HepG2 (cell line): ENCODE data around the gene KCTD1. TPM values are rescaled to one million over a fixed set of nuclear protein-coding genes. Genes with fewer than 3 reads are reported as not detected.

Source experiments
- ATAC-seq: fragments of 200-7000 bp; cut with Tn5 transposase; 3 replicates; pipeline ENCODE4 v1.9.1; 2020; ENCODE audit warnings: mild to moderate bottlenecking, moderate library complexity
- BruUV-seq: library from RNA; stranded (reverse); fragments of 400-500 nt; replicated peaks from 2 replicates; lab custom pipeline; 2021; lab: Mats Ljungman, UMichigan
- CTCF ChIA-PET: fragments of 300-600 bp; formaldehyde crosslinking; extraction: SDS; loops from one replicate; lab custom pipeline; 2021; ENCODE audit warnings: low total read pairs, inconsistent platforms, low intra/inter-chr PET ratio; lab: Yijun Ruan, JAX
- POLR2A ChIA-PET: fragments of 350-600 bp; sonication (Branson Sonifier 250); formaldehyde crosslinking; loops from one replicate; lab custom pipeline; 2020; ENCODE audit warnings: antibody characterized with exemption, inconsistent platforms; lab: Yijun Ruan, JAX
- DNase-seq: peaks from one replicate; pipeline ENCODE4 v3.0.0-alpha.2; 2015; ENCODE audit warnings: low spot score
- FAIRE-seq: peaks from 3 replicates; lab custom pipeline; 2011; peaks lifted over from hg19 to GRCh38; lab: Jason Lieb, UNC
- H2AFZ ChIP-seq: one replicate; pipeline ENCODE4 v1.6.1; 2011; ENCODE audit warnings: low read length, inconsistent platforms
- H3K27ac ChIP-seq: fragments of 300-600 bp; 3 replicates; pipeline ENCODE4 v1.8.0; 2011; ENCODE audit warnings: mixed run types, mild to moderate bottlenecking, mixed read lengths, low read length, inconsistent platforms; ENCODE audit not compliant: insufficient read depth; ENCODE audit errors: extremely low read length
- H3K27me3 ChIP-seq, 2 experiments: fragments of 200-600 bp in 1 of 2; 2 replicates in 1 of 2; 3 replicates in 1 of 2; pipeline versions ENCODE4 v1.6.0 to v1.8.0; 2011; ENCODE audit warnings: low read length in 2 of 2, mild to moderate bottlenecking in 2 of 2, moderate library complexity in 2 of 2, inconsistent platforms in 1 of 2; ENCODE audit not compliant: insufficient read depth in 2 of 2, control insufficient read depth in 1 of 2
- H3K36me3 ChIP-seq, 2 experiments: fragments of 200-600 bp in 1 of 2; replicated peaks in 1 of 2; 2 replicates in 1 of 2; 3 replicates in 1 of 2; pipeline versions ENCODE4 v1.5.1 to v1.8.0; 2011; ENCODE audit warnings: low read length in 2 of 2, inconsistent platforms in 1 of 2; ENCODE audit not compliant: insufficient read depth in 2 of 2, control insufficient read depth in 1 of 2
- H3K4me1 ChIP-seq: 2 replicates; pipeline ENCODE4 v1.5.1; 2012; ENCODE audit warnings: low read length, inconsistent platforms; ENCODE audit not compliant: insufficient read depth
- H3K4me2 ChIP-seq: 2 replicates; pipeline ENCODE4 v1.6.0; 2011; ENCODE audit warnings: low read depth, low read length, inconsistent platforms
- H3K4me3 ChIP-seq, 3 experiments: fragments of 200-600 bp in 1 of 3; sonication (generic), shearing (Covaris generic) in 1 of 3; replicated peaks in 1 of 3; 2 replicates each; pipeline ENCODE4 v1.5.1; 2011 to 2016; ENCODE audit warnings: low read length in 3 of 3, inconsistent platforms in 2 of 3, low read depth in 2 of 3, mild to moderate bottlenecking in 2 of 3, control low read depth in 1 of 3, mixed read lengths in 1 of 3; ENCODE audit not compliant: insufficient read depth in 1 of 3
- H3K79me2 ChIP-seq: one replicate; pipeline ENCODE4 v1.6.1; 2011; ENCODE audit warnings: low read length, inconsistent platforms; ENCODE audit not compliant: insufficient read depth
- H3K9ac ChIP-seq: 2 replicates; pipeline ENCODE4 v1.6.0; 2011; ENCODE audit warnings: mild to moderate bottlenecking, low read depth, low read length, inconsistent platforms; ENCODE audit not compliant: insufficient read depth
- H3K9me3 ChIP-seq: 2 replicates; pipeline ENCODE4 v1.5.1; 2012; ENCODE audit warnings: mild to moderate bottlenecking, low read length
- H4K20me1 ChIP-seq: 2 replicates; pipeline ENCODE4 v1.6.0; 2011; ENCODE audit warnings: inconsistent platforms, mild to moderate bottlenecking, low read length, moderate library complexity; ENCODE audit not compliant: insufficient read depth
- CBX1 ChIP-seq: IDR thresholded peaks from one replicate; pipeline ENCODE4 v1.6.1; 2016; ENCODE audit warnings: antibody characterized with exemption, low read depth
- FLYWCH1 ChIP-seq: sonication (generic); formaldehyde crosslinking; IDR thresholded peaks from 2 replicates; pipeline ENCODE4 v1.8.1; 2023; ENCODE audit warnings: mild to moderate bottlenecking, missing genetic modification reagents
- MED13 ChIP-seq: sonication (generic); formaldehyde crosslinking; IDR thresholded peaks from 2 replicates; pipeline ENCODE4 v1.5.0; 2020; ENCODE audit warnings: missing genetic modification reagents
- MIXL1 ChIP-seq: IDR thresholded peaks from 2 replicates; pipeline ENCODE4 v1.6.1; 2016
- MTA3 ChIP-seq: sonication (generic); formaldehyde crosslinking; IDR thresholded peaks from 2 replicates; pipeline ENCODE4 v1.4.0; 2020; ENCODE audit warnings: missing genetic modification reagents
- RELA ChIP-seq: sonication (generic); formaldehyde crosslinking; IDR thresholded peaks from 2 replicates; pipeline ENCODE4 v1.4.0; 2020; ENCODE audit warnings: missing genetic modification reagents
- SIN3B ChIP-seq: fragments of 150-350 bp; IDR thresholded peaks from 2 replicates; pipeline ENCODE4 v1.6.1; 2014; ENCODE audit warnings: low read length
- SNAPC2 ChIP-seq: sonication (generic); formaldehyde crosslinking; IDR thresholded peaks from 2 replicates; pipeline ENCODE4 v1.8.1; 2022; ENCODE audit warnings: mild to moderate bottlenecking, missing genetic modification reagents
- ZNF589 ChIP-seq: sonication (generic); formaldehyde crosslinking; conservative IDR thresholded peaks from 2 replicates; pipeline ENCODE4 v1.8.0; 2022; ENCODE audit warnings: mild to moderate bottlenecking, moderate library complexity, missing genetic modification reagents
- ZNF7 ChIP-seq: IDR thresholded peaks from 2 replicates; pipeline ENCODE4 v1.6.1; 2016; ENCODE audit warnings: missing biosample characterization, missing genetic modification reagents
- WGBS: methylation state at CpG from one replicate; pipeline ENCODE4 v1.1.6; 2017; ENCODE audit warnings: low lambda C conversion rate; 5-methylcytosine and 5-hydroxymethylcytosine counted together
- in situ Hi-C: cut with HindIII; loops from 2 replicates; pipeline ENCODE4 v1.10.0; 2017; ENCODE audit warnings: low pct_unique_long_range_greater_than_20kb; ENCODE audit not compliant: extremely low pct_ligation_motif_present
- intact Hi-C: fragments of 100-400 bp; cut with micrococcal nuclease; formaldehyde crosslinking; loops from one replicate; pipeline ENCODE4 v1.10.0; 2022; ENCODE audit not compliant: unreplicated experiment
- polyA plus RNA-seq, 8 experiments: library from polyadenylated mRNA; depleted of rRNA in 3 of 8; stranded (reverse) in 7 of 8; unstranded in 1 of 8; fragments of >200 nt; fragmentation: Illumina TruSeq in 4 of 8; extraction: Trizol in 4 of 8; gene quantifications; 2 replicates each; pipeline versions ENCODE4 v1.2.1 to v1.2.3, GENCODE V29; 2011 to 2016; ENCODE audit warnings: low read depth in 4 of 8, missing spikeins in 1 of 8, mixed read lengths in 1 of 8; ENCODE audit not compliant: insufficient read depth in 1 of 8
- total RNA-seq, 5 experiments: library from RNA; depleted of rRNA; stranded (reverse); fragments of >200 nt; fragmentation: Illumina TruSeq; extraction: Trizol; gene quantifications; 2 replicates each; pipeline ENCODE4 v1.2.3, GENCODE V29; 2016; ENCODE audit warnings: low read depth in 1 of 5

The KCTD1 gene
- total and polyA plus RNA-seq, 2 of the 13 experiments (the other 11 are each of a cell fraction or from before 2014, with no cell fraction given), result 2.7 to 6.8 TPM

DNA sequence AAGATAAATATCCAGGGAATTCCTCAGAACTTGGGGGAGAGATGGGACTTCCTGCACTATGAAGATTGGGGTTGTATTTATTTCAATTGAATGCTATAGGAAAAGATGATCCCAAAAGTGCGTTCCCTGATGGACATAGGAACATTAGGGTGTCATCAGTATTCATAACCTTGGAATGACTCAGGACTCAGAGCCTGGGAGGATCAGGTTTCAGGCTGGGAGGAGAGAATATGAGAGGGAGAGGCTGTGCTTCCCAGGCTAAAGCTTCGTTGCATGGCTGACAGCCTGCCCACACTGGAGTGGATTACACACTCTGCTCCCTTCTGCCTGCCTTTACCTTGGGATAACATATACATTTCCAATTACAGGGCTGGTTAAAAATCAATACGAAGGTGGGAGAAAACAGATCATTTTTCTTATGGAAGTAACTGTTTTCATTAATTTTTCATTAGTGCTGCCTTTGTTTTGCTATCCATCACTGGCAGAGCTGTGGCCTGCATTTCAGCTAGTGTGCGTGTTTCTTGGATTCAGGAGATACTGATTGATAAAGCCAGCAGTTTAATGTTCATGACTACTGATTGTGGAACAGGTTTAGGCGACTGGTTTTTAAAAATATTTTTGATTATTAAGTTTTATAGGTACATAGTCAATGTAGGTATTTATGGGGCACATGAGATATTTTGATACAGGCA is 118.7 kb downstream of the KCTD1 start (continued):
- TF ChIP-seq SNAPC2 (CRISPR knock-in tag) (no peak), MED13 (no peak), MIXL1 (CRISPR knock-in tag) (no peak), ZNF7 (CRISPR knock-in tag) (no peak)

- H3K9ac ChIP-seq, result no peak overlapping the region
- DNase-seq, result no peak
- POLR2A ChIA-PET, result no interaction called here
- CTCF ChIA-PET, result no interaction called here
- no peaks in the 10 kb centered on the region for H3K79me2 ChIP-seq
- no peaks in the 10 kb centered on the region; the same call in 1 of the 2 replicates for H4K20me1 ChIP-seq
- WGBS, result 37% methylated on average over 5 of the region's 5 CpGs
- ATAC-seq, result no peak
- intact Hi-C loops, result no loop called here
- no TSS peak for BruUV-seq
- peaks cover 14% of the 10 kb centered on the region; the same call in 1 of the 2 replicates for H3K4me1 ChIP-seq
- TF ChIP-seq CBX1 (no peak), FLYWCH1 (no peak), RELA (CRISPR knock-in tag) (no peak), SIN3B (no peak), ZNF589 (CRISPR knock-in tag) (no peak), MTA3 (CRISPR knock-in tag) (no peak)
- H3K4me3 ChIP-seq, result no peak overlapping the region
- H3K36me3 ChIP-seq, result no peaks in the 10 kb centered on the region
- H3K27me3 ChIP-seq, result peaks cover 0 to 42% of the 10 kb centered on the region in 2 experiments; a peak in 4 of 5 replicates
- no peaks in the 10 kb centered on the region for H3K9me3 ChIP-seq
- no peak for FAIRE-seq
- H3K27ac ChIP-seq, result no peak overlapping the region
- no peak overlapping the region for H3K4me2 ChIP-seq
- in situ Hi-C loops, result loop anchor here (25.0 kb wide), 1 partner anchor 112 kb away; the partner anchor contains the start of gene KCTD1
- H2AFZ ChIP-seq, result no peak overlapping the region
These were observed 123.2 kb downstream of the KCTD1 start for GRCh38 chr18:26425148-26425531.
